HEK293 (cell line): ENCODE results near the gene PADI3.

Experiments used
- CTCF ChIP-seq: fragments of 450-650 bp; formaldehyde crosslinking; IDR thresholded peaks from 2 replicates; pipeline ENCODE4 v1.5.1; 2016; ENCODE audit warnings: missing biosample characterization, missing genetic modification characterization
- GLI4 ChIP-seq: fragments of 450-650 bp; formaldehyde crosslinking; IDR thresholded peaks from 2 replicates; pipeline ENCODE4 v1.5.1; 2016; ENCODE audit warnings: missing biosample characterization, missing genetic modification characterization
- RBAK ChIP-seq: fragments of 450-650 bp; formaldehyde crosslinking; IDR thresholded peaks from 2 replicates; pipeline ENCODE4 v1.5.1; 2016; ENCODE audit warnings: missing biosample characterization, missing genetic modification characterization
- YY1 ChIP-seq: fragments of 450-650 bp; formaldehyde crosslinking; IDR thresholded peaks from 2 replicates; pipeline ENCODE4 v1.5.1; 2018; ENCODE audit warnings: missing biosample characterization, missing genetic modification characterization
- ZNF768 ChIP-seq: fragments of 450-650 bp; formaldehyde crosslinking; IDR thresholded peaks from 2 replicates; pipeline ENCODE4 v1.5.1; 2018; ENCODE audit warnings: missing biosample characterization, mild to moderate bottlenecking, missing genetic modification characterization
- ZNF791 ChIP-seq: fragments of 450-650 bp; formaldehyde crosslinking; IDR thresholded peaks from 2 replicates; pipeline ENCODE4 v1.5.1; 2016; ENCODE audit warnings: missing biosample characterization, missing genetic modification characterization

- TF ChIP-seq YY1 (tag by site-specific recombination) = no peak
- no peak for TF ChIP-seq ZNF768 (tag by site-specific recombination)
- no peak for TF ChIP-seq CTCF (tag by site-specific recombination)
- no peak for TF ChIP-seq ZNF791
- TF ChIP-seq GLI4 (tag by site-specific recombination) = no peak
- no peak for TF ChIP-seq RBAK
Observed at GRCh38 chr1:17199267-17200044, 49.4 kb upstream of the PADI3 start.
